ENCODE results near the gene GNB1.

Gene GNB1

GRCh38 chr1:1786836-1787605, 103.9 kb downstream of the GNB1 start:
- DNase-seq (ENCODE audit: low read depth in 2 of 3, low spot score in 2 of 3), result no peak

GRCh38 chr1:1785666-1786065, 105.2 kb downstream of the GNB1 start:
- DNase-seq (ENCODE audit: low read depth in 2 of 3, low spot score in 2 of 3), result no peak

DNA sequence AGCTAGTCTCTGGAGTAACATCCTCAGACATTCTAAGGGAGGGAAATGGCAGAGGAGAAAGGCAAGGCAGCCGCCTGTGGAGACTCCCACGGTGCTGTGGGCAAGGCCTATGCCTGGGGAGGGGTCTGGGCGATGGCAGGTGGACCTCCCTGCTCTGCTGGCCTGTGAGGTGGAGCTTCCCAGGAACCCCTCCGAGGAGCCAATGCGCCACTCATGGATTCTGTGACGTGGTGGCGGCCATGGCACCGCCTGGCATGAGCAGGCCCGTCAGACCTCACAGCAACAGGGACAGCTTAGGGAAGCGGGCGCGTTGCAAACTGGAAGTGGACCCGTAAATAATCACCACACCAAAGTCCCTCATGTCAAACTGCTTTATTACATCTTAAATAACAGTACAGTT, 106.0 kb downstream of the GNB1 start:
- DNase-seq (ENCODE audit: low read depth in 2 of 3, low spot score in 2 of 3), result no peak

DNA sequence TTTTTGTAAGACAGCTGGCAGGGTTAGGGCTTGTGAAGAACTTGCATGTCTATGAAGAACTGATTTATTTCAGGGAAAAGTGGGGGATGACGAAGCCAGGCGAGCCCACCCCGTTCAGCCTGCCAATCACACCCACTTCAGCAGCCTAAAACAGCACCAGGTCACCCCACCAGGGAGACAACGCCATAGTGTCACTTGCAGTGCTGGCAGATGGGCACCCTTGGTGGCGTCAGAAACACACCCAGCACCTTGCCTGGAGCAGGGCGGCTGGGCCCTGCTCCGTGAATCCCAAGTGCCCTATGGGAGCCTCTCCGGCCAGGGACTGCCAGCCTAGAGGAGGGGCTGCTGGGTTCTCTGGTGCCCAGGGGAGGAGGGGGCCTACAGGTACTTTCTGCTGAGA, 107.6 kb downstream of the GNB1 start:
- no peak for DNase-seq (ENCODE audit: low read depth in 2 of 3, low spot score in 2 of 3)

DNA sequence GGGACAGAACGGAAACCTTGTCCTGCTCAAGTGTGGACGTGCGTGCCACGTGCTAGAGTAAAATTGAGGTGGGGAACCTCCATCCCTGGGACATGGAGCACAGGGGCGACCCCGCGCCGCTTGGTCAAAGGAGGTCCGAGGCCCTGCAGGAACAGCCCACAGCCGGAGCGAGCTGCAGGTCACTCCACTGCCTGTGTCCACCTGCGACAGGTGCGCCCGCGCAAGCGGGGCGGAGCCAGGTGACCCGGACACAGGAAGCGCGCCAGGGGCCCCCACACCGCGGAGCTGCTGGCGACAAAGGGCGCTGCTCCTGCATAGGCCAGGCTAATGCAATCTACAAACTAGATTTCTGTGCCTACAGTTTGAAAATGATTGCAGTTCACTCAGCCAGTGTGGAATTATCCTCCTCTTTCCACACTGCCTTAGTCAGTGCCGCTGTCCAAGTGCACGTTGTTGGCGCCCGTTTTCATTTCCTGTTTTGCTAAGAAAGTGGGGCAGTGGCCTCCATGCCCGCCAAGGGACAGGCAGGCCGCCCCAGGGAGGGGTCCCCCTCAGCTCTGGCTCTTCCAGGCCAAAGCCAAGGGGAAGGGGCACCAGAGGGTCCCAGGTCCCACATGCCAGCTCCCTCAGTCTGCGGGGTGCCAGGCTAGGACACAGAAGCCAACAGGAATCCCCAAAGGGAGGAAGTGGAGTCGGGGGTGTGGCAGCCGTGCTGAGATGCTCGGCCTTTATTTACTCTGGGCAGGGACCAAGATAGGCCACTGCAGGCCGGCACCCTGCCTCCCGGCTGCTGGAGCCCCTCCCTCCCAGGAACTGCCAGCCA, 108.3 kb downstream of the GNB1 start:
- no peak for DNase-seq (ENCODE audit: low read depth in 2 of 3, low spot score in 2 of 3)

- no peak for DNase-seq (ENCODE audit: low read depth in 2 of 3, low spot score in 2 of 3)
Observed at GRCh38 chr1:1781526-1781903, 109.4 kb downstream of the GNB1 start.

DNA sequence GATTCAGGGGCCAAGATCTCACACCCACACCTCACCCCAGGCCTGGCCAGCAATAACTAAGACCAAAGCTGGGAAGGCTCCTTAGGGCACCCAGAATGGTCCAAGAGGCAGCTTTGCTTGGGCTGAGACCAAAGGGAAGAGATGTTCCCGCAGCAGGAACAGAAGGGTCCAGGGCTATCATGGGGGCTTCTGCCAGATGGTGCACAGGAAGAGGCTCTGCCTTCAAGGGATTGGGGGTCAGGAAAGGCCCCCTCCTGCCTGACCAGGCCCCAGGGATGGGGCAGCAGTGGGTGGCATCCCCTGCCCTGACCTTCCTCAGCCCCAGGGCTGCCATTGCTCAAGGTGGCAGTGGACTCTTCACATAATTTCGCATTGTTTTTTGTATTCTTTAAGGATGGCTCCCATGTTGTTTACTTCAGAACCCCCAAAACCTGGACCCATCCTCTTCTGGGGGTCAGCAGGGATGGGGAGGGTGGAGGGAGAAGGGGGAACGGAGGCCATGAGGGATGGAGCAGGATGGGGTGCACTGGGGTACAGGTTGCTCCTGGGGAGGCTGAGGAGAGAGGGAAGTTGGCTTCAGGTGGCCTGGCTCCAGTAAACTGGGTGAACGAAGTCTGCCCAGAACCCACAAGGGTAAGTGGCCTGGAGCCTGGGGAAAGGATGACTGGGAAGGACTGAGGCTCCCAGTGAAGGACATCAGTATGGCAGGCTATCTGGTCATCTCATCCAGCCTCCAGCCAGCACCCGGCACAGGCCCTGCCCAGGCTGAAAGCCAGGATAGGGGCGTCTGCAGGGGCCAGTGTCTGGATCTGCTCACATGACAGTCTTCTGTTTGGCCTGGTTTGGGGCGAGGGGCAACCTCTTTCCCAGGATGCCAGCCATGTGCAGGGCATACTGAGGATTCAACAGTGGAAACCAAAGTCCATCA, 110.0 kb downstream of the GNB1 start:
- no peak for DNase-seq (ENCODE audit: low read depth in 2 of 3, low spot score in 2 of 3)

- peak in 2 of 3 experiments; percentile 43 to 47 for DNase-seq (ENCODE audit: low read depth in 2 of 3, low spot score in 2 of 3)
Observed at GRCh38 chr1:1779691-1780597, 110.9 kb downstream of the GNB1 start.

DNA sequence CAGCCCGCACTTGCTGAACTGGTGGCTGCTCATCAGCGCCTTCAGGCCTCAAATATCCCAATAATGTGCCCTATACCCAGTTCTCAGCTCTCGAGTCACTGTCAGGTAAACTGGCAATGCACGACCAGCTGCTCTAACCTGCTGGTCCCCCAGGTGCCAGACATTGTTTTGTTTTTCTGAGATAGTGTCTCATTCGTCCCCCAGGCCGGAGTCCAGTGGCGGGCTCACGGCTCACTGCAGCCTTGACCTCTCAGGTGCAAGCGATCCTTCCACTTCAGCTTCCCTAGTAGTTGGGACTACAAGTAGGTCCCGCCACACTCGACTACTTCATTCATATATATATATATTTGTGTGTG, 111.6 kb downstream of the GNB1 start:
- DNase-seq (ENCODE audit: low read depth in 2 of 3, low spot score in 2 of 3), result no peak

- DNase-seq (ENCODE audit: low read depth in 2 of 3, low spot score in 2 of 3), result peak; percentile 47 to 73 (median 47)
Observed at GRCh38 chr1:1778663-1779319, 112.1 kb downstream of the GNB1 start.

DNA sequence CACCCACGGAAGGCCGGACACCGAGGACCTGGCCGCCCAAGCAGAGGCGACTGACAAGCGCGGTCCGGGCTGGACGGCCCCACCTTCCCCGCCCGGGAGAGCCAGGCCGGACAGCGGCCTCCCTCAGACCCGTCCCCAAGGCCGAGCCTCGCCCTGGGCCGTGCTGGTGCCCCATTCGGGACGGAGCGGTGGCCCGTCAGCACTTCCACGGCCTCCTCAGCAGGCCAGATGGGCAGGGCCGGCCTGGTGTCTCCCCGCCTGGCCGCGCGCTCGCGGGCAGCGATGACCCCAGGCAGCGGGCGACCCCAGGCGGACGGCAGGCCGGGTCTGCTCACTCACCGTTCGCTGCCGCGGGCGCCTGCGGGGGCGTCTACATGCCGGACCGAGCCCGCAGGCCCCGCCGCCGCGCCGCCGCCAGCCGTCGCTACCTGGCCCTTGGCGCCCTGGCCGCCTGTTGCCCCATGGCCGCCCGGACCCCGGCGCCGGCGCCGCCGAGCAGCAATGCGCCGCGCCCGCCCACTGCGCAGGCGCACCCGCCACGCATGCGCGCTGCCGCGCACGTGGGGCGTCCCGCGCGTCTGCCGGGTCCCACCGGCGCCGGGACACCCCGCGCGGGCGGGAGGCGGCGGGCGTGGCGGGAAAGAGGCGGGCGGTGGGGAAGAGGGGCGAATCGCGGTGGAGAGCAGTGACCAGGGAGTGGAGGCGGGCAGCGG, 112.8 kb downstream of the GNB1 start, which contains the start of gene NADK:
TSS of gene NADK (minus strand) at position 521 of the 713 bp plus-strand sequence. CDS start 13,064 bp downstream, outside the sequence.
- DNase-seq (ENCODE audit: low read depth in 2 of 3, low spot score in 2 of 3), result peak; percentile 50 to 66 (median 51)

DNA sequence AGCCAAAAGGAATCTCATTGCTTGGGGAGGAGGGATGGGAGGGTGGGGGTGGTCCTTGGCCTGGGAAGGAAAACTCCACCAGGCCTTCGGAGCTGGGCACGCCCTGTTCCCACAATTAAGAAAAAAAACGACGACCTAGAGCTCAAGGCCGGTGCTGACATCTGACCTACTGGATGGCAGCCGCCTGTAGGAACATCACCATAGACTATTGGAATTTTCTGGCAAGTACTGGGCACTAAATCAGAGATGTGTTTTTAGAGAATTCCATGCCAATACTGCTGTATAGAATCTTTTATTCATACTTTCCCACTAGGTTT, 113.3 kb downstream of the GNB1 start:
- no peak for DNase-seq (ENCODE audit: low read depth in 2 of 3, low spot score in 2 of 3)

DNA sequence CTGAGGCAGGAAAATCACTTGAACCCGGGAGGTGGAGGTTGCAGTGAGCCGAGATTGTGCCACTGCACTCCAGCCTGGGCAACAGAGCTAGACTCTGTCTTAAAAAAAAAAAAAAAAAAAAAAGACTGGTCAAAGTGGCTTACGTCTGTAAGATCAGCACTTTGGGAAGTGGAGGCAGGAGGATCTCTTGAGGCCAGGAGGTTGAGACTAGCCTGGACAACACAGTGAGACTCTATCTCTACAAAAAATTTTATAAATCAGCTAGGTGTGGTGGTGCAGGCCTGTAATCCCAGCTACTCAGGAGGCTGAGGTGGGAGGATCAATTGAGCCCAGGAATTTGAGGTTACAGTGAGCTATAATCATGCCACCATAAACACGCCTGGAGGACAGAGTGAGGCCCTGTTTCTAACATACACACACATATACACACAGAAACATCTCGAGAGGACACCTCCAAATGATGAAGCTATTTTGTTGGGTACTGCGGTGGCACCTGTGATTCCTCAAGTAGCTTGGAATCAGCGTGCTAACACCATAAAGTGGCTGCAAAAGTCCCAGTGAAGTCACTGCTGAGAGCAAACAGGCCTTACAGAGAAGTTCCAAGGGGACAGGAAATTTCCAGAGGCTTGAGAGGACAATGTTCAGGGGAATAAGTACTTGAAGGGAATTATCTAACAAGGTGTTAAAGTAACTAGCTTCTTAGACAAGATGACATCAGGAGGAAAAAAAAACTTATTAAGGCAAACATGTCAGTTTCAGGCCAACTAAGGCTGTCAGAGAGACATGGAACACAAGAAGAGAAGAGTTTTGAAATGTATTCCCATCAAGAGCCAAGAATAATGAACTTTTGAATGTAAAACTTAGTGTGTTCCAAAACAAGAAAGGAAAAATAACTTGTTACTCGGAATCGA, 114.0 kb downstream of the GNB1 start:
- no peak for DNase-seq (ENCODE audit: low read depth in 2 of 3, low spot score in 2 of 3)

GRCh38 chr1:1775327-1776226, 115.3 kb downstream of the GNB1 start:
- DNase-seq (ENCODE audit: low read depth in 2 of 3, low spot score in 2 of 3), result no peak

DNA sequence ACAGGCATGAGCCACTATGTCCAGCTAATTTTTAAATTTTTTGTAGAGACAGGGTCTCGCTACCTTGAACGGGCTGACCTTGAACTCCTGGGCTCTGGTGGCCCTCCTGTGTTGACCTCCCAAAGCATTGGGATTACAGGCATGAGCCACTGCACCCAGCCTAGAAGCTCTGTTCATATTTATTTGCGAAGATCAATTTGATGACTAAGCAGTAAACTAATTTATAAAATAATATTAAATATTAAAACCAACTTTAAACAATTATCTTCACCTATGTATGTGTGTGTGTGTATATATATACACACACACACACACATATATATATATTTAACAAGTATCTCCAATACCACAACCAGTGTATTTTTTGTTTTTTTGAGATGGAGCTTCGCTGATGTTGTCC, 117.0 kb downstream of the GNB1 start:
- DNase-seq (ENCODE audit: low read depth in 2 of 3, low spot score in 2 of 3), result no peak

DNA sequence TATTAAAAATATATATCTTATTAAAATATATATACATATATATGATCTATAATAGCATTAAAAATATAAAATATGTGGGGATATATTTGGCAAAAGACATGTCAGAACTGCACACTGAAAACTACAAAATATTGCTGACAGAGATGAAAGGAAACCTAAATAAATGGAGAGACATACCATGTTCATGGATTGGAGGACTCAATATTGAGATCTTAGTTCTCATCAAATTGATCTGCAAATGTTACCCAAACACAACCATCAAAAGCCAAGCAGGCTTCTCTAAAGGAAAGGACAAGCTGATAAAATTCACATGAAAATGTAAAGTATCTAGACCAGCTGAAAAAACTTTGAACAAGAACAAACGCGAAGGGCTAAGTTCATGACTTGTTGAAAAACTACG, 119.8 kb downstream of the GNB1 start:
- DNase-seq (ENCODE audit: low read depth in 2 of 3, low spot score in 2 of 3), result no peak

DNA sequence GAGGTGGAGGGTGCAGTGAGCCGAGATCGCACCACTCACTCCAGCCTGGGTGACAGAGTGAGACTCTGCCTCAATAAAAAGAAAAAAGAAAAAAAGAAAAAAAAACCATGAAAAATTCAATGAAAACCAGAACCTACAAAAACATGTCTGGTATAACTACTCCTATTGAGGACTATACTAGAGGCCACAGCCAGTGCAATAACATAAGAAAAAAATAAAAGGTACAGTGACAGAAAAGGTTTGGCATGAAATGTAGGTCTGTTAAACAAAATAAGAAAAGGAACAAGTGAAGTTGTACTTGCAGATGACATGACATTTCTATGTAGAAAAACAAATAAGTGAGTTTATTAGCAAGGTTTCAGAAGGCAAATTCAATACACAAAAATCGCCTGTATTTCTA, 120.8 kb downstream of the GNB1 start:
- DNase-seq (ENCODE audit: low read depth in 2 of 3, low spot score in 2 of 3), result no peak
